ENCODE data around the gene PTH2R.
"Not testable (repeated sequence)": the region's sequence is repeated elsewhere in the genome, so short reads cannot be mapped to it uniquely, and the experiment has no call there.

The PTH2R gene

DNA sequence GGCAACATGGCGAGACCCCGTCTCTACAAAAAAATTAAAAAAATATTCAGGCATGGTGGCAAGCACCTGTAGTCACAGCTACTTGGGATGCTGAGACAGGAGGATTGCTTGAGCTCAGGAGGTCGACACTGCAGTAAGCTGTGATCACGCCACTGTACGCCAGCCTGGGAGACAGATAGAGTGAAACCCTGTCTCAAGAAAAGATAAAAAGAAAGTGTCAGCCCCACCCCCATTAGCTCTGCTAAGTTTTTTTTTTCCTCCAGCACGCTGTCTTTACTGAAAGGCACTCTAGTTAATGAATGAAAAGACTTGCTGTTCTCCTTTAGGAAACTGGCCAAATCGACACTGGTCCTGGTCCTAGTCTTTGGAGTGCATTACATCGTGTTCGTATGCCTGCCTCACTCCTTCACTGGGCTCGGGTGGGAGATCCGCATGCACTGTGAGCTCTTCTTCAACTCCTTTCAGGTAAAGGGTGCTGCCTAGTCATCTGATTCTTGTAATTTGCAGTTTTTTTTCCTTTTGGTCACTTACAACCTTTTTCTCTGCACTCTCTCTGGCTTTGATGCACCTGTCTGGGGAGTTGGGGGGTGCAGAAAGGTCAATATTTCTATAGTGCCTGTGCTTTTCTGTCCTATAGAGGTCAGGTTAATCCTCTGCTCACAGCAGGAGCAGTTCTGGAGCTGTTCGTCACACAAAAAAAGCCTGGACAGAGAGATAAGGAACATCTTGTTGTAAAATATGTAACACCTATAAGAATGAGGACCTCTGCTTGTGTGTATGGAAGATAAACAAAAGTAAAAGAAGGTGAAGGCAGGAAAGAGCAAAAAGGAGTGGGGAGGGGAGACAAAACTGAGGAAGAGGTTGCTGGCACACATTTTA lies 82.3 kb downstream of the PTH2R start:
- DNase-seq, result no peak

DNA sequence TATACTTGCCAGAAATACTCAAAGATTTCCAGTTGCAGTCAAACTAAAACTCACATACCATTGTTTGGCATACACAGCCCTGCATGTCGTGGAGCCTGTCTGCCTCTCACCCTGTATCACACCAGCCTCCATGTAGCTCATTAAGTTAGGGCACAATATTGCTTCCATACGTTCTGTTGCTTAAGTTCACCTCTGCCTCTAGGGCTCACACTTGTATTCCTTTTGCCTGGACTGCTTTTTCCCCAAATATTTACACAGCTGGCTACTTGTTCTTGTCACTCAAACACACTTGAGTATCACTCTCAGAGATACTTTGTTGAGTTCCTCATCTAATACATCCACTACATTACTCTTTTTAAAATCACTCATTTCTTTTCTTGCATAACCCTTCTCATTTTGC lies 83.1 kb downstream of the PTH2R start:
- DNase-seq, result no peak

DNA sequence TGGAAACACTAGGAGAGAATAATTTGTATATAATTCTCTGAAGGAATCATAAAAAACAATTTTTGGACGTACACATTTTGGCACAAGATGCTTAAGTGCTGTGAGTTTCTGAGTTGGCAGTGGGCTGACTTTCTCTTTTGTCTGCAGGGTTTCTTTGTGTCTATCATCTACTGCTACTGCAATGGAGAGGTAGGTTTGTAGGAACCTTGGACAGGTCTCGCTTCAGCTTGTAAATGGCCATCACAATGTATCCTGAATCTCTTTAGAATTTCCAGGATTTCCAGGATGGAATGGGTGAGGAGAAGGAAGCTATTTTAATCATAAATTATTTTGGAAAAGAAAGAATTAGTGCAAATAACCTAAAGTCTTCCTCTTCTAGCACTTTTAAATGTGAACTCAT lies 83.9 kb downstream of the PTH2R start:
- DNase-seq, result no peak

DNA sequence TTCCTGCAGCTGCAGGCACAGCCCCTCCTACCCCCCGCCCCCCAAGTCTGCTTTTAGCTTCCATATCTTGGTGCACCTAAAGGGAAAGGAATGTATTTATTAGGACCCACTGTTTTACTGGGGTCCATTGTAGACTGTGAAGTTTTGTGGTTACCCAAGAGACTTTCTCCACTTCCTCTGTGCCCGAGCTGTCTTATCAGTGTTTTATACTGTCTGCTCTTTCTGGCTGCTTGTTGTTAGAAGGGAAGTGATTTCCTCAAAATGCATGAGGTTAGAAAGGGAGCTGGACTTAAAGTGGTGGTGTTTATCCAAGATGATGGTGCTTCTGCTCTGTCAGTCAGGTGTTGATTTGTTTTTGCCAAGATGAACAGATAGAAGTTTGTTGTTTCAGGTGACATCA lies 85.0 kb downstream of the PTH2R start:
- DNase-seq, result no peak

GRCh38 chr2:208492069-208492468 lies 85.5 kb downstream of the PTH2R start:
- DNase-seq, result no peak

DNA sequence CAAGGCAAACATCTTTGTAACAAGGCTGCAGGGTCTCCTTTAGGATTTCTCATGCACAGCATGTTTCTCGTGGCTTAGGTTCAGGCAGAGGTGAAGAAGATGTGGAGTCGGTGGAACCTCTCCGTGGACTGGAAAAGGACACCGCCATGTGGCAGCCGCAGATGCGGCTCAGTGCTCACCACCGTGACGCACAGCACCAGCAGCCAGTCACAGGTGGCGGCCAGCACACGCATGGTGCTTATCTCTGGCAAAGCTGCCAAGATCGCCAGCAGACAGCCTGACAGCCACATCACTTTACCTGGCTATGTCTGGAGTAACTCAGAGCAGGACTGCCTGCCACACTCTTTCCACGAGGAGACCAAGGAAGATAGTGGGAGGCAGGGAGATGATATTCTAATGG lies 86.6 kb downstream of the PTH2R start:
- no peak for DNase-seq

DNA sequence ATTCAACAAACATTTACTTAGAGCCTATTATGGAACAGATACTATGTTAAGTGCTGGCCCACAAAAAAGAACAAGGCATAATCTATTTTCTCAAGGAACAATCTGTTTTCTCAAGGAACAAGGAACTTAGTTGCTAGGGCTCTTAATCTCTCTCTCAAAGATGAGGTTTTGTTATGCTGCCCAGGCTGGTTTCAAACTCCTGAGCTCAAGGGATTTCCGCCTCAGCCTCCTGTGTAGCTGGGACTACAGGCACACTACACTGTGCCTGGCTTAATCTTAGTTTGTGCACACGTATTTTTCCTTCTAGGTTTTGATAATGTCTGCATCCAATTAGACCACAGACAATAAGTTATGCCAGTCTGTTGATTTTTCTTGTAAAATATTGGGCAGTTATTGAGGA lies 89.5 kb downstream of the PTH2R start:
- no peak for DNase-seq

DNA sequence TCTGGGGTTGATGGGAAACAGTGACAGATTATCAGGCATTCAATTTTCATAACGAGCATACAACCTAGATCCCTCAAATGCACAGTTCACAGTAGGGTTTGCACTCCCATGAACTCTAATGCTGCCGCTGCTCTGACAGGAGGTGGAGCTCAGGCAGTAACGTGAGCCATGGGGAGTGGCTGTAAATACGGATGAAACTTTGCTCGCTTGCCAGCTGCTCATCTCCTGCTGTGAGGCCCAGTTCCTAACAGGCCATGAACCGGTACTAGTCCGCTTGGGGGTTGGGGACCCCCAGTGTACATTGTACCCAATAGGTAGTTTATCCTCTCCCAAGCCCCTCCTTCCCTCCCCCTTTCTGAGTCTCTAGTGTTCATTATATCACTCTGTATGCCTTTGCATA lies 94.6 kb downstream of the PTH2R start:
- DNase-seq, result no peak

GRCh38 chr2:208502288-208502687 lies 95.7 kb downstream of the PTH2R start:
- no peak for DNase-seq

DNA sequence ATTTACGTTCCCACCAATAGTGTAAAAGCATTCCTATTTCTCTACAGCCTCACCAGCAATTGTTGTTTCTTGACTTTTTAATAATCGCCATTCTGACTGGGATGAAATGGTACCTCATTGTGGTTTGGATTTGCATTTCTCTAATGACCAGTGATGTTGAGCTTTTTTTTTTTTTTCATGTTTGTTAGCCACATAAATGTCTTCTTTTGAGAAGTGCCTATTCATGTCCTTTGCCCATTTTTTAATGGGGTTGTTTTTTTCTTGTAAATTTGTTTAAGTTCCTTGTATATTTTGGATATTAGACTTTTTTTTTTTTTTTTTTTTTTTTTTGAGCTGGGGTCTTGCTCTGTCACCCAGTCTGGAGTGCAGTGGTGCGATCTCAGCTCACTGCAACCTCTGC lies 98.8 kb downstream of the PTH2R start:
- DNase-seq, result not testable (repeated sequence)

DNA sequence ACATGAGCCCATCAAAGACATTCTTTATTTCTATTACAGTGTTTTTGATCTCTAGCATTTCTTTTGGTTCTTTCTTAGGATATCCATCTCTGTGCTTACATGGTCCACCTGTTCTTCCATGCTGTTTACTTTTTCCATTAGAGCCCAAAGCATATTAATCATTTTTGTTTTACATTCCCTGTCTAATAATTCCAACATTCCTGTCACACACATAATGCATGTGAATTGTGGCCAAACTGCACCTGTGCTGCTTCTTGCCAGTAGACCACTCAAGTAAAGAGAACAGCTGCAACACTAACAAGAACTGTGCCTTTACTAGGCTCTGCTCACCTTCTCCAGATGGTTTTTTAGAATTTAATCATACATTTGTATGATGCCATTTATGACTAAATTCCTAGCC lies 103.0 kb downstream of the PTH2R start:
- DNase-seq, result no peak

GRCh38 chr2:208511016-208511415 lies 104.4 kb downstream of the PTH2R start:
- DNase-seq, result no peak

DNA sequence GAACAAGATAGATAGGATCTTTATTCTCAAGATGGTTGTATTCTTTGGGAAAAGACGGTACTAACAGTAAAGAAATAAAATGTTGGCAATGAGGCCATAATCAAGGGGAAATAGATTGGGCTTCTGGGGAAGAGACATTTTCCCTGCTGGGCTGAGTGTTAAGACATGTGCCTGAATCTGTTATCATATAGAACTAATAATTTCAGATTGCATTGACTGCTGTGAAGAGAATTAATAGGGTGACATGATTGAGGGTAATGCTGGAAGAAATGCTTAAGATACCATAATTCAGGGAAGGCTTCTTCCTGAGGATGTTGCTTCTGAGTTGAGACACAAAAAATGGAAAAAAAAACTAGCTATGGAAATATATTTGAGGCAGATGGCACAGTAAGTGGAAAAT lies 105.0 kb downstream of the PTH2R start:
- DNase-seq, result no peak

DNA sequence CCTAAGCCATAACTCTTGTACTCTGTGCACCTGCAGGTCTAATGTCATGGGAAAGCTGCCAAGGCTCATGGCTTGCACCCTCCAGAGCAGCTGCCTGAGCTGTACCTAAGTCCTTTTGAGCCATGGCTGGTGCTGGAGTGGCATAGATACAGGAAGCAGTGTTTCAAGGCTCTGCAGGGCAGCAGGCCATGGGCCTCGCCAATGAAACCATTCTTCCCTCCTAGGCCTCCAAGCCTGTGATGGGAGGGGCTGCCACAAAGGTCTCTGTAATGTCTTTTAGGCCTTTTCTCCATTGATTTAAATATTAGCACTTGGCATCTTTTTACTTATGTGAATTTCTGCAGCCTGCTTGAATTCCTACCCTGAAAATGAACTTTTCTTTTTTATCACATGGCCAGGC lies 108.5 kb downstream of the PTH2R start:
- no peak for DNase-seq

DNA sequence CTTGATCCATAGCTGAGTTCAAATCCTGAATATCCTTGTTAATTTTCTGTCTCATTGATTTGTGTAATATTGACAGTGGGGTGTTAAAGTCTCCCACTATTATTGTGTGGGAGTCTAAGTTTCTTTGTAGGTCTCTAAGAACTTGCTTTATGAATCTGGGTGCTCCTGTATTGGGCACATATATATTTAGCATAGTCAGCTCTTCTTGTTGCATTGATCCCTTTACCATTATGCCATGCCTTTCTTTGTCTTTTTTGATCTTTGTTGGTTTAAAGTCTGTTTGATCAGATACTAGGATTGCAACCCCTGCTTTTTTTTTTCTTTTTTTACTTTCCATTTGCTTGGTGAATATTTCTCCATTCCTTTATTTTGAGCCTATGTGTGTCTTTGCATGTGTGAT lies 116.5 kb downstream of the PTH2R start:
- DNase-seq, result not testable (repeated sequence)

- not testable (repeated sequence) for DNase-seq
These were observed 118.6 kb downstream of the PTH2R start for GRCh38 chr2:208525165-208525564.

DNA sequence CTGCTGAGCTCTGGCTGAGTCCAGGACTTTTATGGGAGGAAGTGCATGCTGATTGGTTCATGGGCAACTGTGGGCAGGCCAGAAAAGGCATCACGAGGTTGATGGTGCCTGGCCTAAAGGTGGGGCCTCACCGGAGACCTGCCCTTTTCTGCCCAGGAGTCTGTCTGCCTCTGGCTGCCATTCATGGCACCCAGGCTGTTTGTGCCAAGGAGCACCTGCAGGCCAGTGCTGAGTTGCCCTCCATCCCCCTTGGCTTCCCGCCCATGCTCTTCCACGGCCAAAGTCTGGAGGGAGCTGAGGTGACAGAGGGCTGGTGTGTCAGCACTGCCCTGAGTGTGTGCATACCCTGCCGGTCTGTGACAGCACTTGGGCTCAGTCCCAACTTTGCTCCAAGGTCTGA lies 123.2 kb downstream of the PTH2R start:
- no peak for DNase-seq

DNA sequence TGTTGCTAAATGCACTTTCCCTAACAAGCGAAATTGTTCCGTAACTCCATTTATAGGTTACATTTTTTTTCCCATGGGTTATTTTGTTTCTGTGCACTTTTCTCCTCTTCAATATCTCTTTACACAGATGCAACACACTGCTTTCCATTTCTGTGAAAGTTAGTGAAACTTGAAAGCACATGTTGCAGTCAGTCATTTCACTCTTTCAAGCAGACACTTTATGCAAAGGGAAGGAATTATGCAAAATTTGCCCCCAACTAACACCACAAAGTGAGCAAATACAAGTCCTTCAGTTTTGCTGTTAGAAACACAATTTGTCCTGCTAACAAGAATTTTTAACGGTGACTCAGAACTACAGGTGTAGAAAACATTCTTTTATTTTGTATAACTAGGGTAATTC lies 124.8 kb downstream of the PTH2R start:
- no peak for DNase-seq

GRCh38 chr2:208535578-208535977 lies 129.0 kb downstream of the PTH2R start:
- not testable (repeated sequence) for DNase-seq

GRCh38 chr2:208541461-208541988 lies 134.9 kb downstream of the PTH2R start:
- DNase-seq, result no peak

DNA sequence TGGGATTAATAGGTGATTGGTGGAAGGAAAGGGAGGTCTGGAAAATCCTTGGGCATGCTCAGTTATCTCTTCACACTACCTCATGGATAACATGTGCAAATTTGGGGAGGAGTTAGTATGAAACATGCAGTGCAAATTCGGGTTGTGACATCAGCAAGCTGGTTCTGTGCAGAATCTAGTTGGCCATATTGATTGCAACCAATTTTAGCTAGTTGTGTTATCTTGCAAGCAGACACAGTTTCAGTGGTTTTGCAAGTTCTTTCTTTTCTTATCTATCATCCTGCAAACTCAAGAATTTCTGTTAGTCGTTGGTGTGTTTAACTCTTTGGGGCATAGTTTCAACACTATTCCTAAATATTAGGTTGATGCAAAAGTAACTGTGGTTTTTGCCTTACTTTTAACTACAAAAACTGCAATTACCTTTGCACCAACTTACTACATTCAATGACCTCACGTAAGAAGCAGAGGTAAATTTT lies 135.4 kb downstream of the PTH2R start:
- no peak for DNase-seq

- DNase-seq, result no peak
These were observed 136.0 kb downstream of the PTH2R start for GRCh38 chr2:208542465-208543041.
